Measurements from ENCODE around the gene CPEB3.

- no peak for TF ChIP-seq CTCF (IDR thresholded peaks at IDR 0.05; ENCODE audit: low read depth, low read length, missing input control)
- TF ChIP-seq YY1 (IDR thresholded peaks at IDR 0.05): no peak
- no peak for TF ChIP-seq RXRA (IDR thresholded peaks at IDR 0.05)
- TF ChIP-seq EGR1 (IDR thresholded peaks at IDR 0.05; ENCODE audit: low read depth in 2 of 2): no peak
- no peak for TF ChIP-seq TAF1 (conservative IDR thresholded peaks at IDR 0.05)
Observed at GRCh38 chr10:92038949-92039348, 251.9 kb downstream of the CPEB3 start.

All from liver (tissue), 3 donors.